ENCODE results near the gene BRCC3.

Gene BRCC3

GRCh38 chrX:155070975-155071693, at the start of gene BRCC3, which contains the start of the genes CMC4 and MTCP1:
Gene BRCC3 (plus strand): TSS chrX:155071508. CDS start chrX:155071528, 20 bp downstream.
Gene CMC4 (minus strand): TSS chrX:155071136. CDS start chrX:155064023, 7,113 bp downstream.
Gene MTCP1 (minus strand): TSS chrX:155071136. CDS start chrX:155066010, 5,126 bp downstream.
- DNase-seq (ENCODE audit: low spot score) = peak; percentile 86

GRCh38 chrX:155022585-155022984, 48.7 kb upstream of the BRCC3 start, which contains the start of gene F8:
Gene F8 (minus strand): TSS chrX:155022723. CDS start chrX:155022552, 171 bp downstream.
- DNase-seq (ENCODE audit: low spot score) = no peak

- no peak for DNase-seq (ENCODE audit: low spot score)
Measured at GRCh38 chrX:155023907-155024833, 47.1 kb upstream of the BRCC3 start.

- no peak for DNase-seq (ENCODE audit: low spot score)
Measured at GRCh38 chrX:155026420-155026726, 44.9 kb upstream of the BRCC3 start.

- peak; percentile 94 for DNase-seq (ENCODE audit: low spot score)
Measured at GRCh38 chrX:155026727-155027508, 44.4 kb upstream of the BRCC3 start, which contains the start of gene FUNDC2. Gene FUNDC2 (plus strand): TSS chrX:155026844. CDS start chrX:155026939, 95 bp downstream.

- peak; percentile 37 for DNase-seq (ENCODE audit: low spot score)
Measured at GRCh38 chrX:155027509-155028066, 43.7 kb upstream of the BRCC3 start.

- no peak for DNase-seq (ENCODE audit: low spot score)
Measured at GRCh38 chrX:155028129-155028528, 43.2 kb upstream of the BRCC3 start.

GRCh38 chrX:155028877-155029291, 42.4 kb upstream of the BRCC3 start:
- peak; percentile 46 for DNase-seq (ENCODE audit: low spot score)

GRCh38 chrX:155031657-155032056, 39.7 kb upstream of the BRCC3 start:
- DNase-seq (ENCODE audit: low spot score) = no peak

- DNase-seq (ENCODE audit: low spot score) = no peak
Measured at GRCh38 chrX:155035688-155036087, 35.6 kb upstream of the BRCC3 start.

GRCh38 chrX:155046129-155046810, 25.0 kb upstream of the BRCC3 start:
- peak; percentile 7 for DNase-seq (ENCODE audit: low spot score)

GRCh38 chrX:155046811-155047528, 24.3 kb upstream of the BRCC3 start:
- DNase-seq (ENCODE audit: low spot score) = no peak

- DNase-seq (ENCODE audit: low spot score) = peak; percentile 55
Measured at GRCh38 chrX:155048977-155049619, 22.2 kb upstream of the BRCC3 start.

GRCh38 chrX:155052738-155053498, 18.4 kb upstream of the BRCC3 start:
- peak; percentile 80 for DNase-seq (ENCODE audit: low spot score)

- DNase-seq (ENCODE audit: low spot score) = peak; percentile 12
Measured at GRCh38 chrX:155053656-155054055, 17.7 kb upstream of the BRCC3 start.

GRCh38 chrX:155054255-155054654, 17.1 kb upstream of the BRCC3 start:
- DNase-seq (ENCODE audit: low spot score) = no peak

GRCh38 chrX:155055494-155055893, 15.8 kb upstream of the BRCC3 start:
- DNase-seq (ENCODE audit: low spot score) = no peak

- no peak for DNase-seq (ENCODE audit: low spot score)
Measured at GRCh38 chrX:155056471-155056870, 14.8 kb upstream of the BRCC3 start.
